ENCODE results near the gene BTRC. TPM values are rescaled to one million over a fixed set of nuclear protein-coding genes. Genes with fewer than 3 reads are reported as not detected.
"Not testable (repeated sequence)": the region's sequence is repeated elsewhere in the genome, so short reads cannot be mapped to it uniquely, and the experiment has no call there.

BTRC gene
- total and polyA plus RNA-seq, 4 donors: 3.1 to 16.4 (median 9.3) TPM

GRCh38 chr10:101385866-101386658, 32.1 kb downstream of the BTRC start:
- Histone ChIP-seq H3K27me3 (ENCODE audit: control insufficient read depth in 3 of 3, insufficient read depth in 3 of 3, low read length in 2 of 3) (no peaks in the 10 kb centered on the region), H3K27ac (ENCODE audit: low read depth in 1 of 2, low read length in 1 of 2) (peak overlapping the region in 1 of 2 donors; percentile 70), H3K36me3 (ENCODE audit: control insufficient read depth in 4 of 4, insufficient read depth in 4 of 4, low read length in 4 of 4) (peaks cover 0 to 7% (median 0%) of the 10 kb centered on the region in 4 donors), H3K9me3 (ENCODE audit: control insufficient read depth in 4 of 4, insufficient read depth in 3 of 4, low read length in 3 of 4) (no peaks in the 10 kb centered on the region), H3K4me3 (no peak overlapping the region), H3K9ac (ENCODE audit: insufficient read depth in 1 of 2, low read length in 2 of 2) (no peak overlapping the region), H3K4me1 (ENCODE audit: control insufficient read depth in 5 of 5, insufficient read depth in 5 of 5, low read length in 5 of 5) (peaks cover 0 to 6% (median 0%) of the 10 kb centered on the region in 5 donors)
- DNase-seq (no peak), ATAC-seq (ENCODE audit: insufficient read depth, low FRiP score) (no peak)
- no peak for TF ChIP-seq CTCF (IDR thresholded peaks at IDR 0.05; ENCODE audit: control extremely low read depth, extremely low read depth)
- 93 to 96% methylated on average over 1 of the region's 1 CpG for WGBS, 2 donors

- ATAC-seq (ENCODE audit: insufficient read depth, low FRiP score) (no peak), DNase-seq (no peak)
- no peak for TF ChIP-seq CTCF (IDR thresholded peaks at IDR 0.05; ENCODE audit: control extremely low read depth, extremely low read depth)
- H3K4me1 ChIP-seq (ENCODE audit: control insufficient read depth in 5 of 5, insufficient read depth in 5 of 5, low read length in 5 of 5): peaks cover 0 to 6% (median 0%) of the 10 kb centered on the region in 5 donors
- 91 to 92% methylated on average over 4 of the region's 4 CpGs for WGBS, 2 donors
- H3K27ac ChIP-seq (ENCODE audit: low read depth in 1 of 2, low read length in 1 of 2): peak overlapping the region in 1 of 2 donors; percentile 66
- peaks cover 0 to 7% (median 0%) of the 10 kb centered on the region in 4 donors for H3K36me3 ChIP-seq (ENCODE audit: control insufficient read depth in 4 of 4, insufficient read depth in 4 of 4, low read length in 4 of 4)
- no peaks in the 10 kb centered on the region for H3K27me3 ChIP-seq (ENCODE audit: control insufficient read depth in 3 of 3, insufficient read depth in 3 of 3, low read length in 2 of 3)
- H3K9ac ChIP-seq (ENCODE audit: insufficient read depth in 1 of 2, low read length in 2 of 2): no peak overlapping the region
- H3K4me3 ChIP-seq: no peak overlapping the region
- no peaks in the 10 kb centered on the region for H3K9me3 ChIP-seq (ENCODE audit: control insufficient read depth in 4 of 4, insufficient read depth in 3 of 4, low read length in 3 of 4)
Measured at GRCh38 chr10:101386659-101387259, 32.8 kb downstream of the BTRC start.

GRCh38 chr10:101388676-101389276, 34.8 kb downstream of the BTRC start:
- TF ChIP-seq CTCF (IDR thresholded peaks at IDR 0.05; ENCODE audit: control extremely low read depth, extremely low read depth): no peak
- 85 to 94% methylated on average over 2 of the region's 2 CpGs for WGBS, 2 donors
- peaks cover 0 to 9% (median 0%) of the 10 kb centered on the region in 5 donors for H3K4me1 ChIP-seq (ENCODE audit: control insufficient read depth in 5 of 5, insufficient read depth in 5 of 5, low read length in 5 of 5)
- H3K4me3 ChIP-seq: no peak overlapping the region
- H3K27me3 ChIP-seq (ENCODE audit: control insufficient read depth in 3 of 3, insufficient read depth in 3 of 3, low read length in 2 of 3): no peaks in the 10 kb centered on the region
- H3K9ac ChIP-seq (ENCODE audit: insufficient read depth in 1 of 2, low read length in 2 of 2): no peak overlapping the region
- ATAC-seq (ENCODE audit: insufficient read depth, low FRiP score) (no peak), DNase-seq (no peak)
- no peak overlapping the region for H3K27ac ChIP-seq (ENCODE audit: low read depth in 1 of 2, low read length in 1 of 2)
- H3K36me3 ChIP-seq (ENCODE audit: control insufficient read depth in 4 of 4, insufficient read depth in 4 of 4, low read length in 4 of 4): peaks cover 0 to 7% (median 0%) of the 10 kb centered on the region in 4 donors
- H3K9me3 ChIP-seq (ENCODE audit: control insufficient read depth in 4 of 4, insufficient read depth in 3 of 4, low read length in 3 of 4): no peaks in the 10 kb centered on the region

- not testable (repeated sequence) for H3K4me1 ChIP-seq (ENCODE audit: control insufficient read depth in 5 of 5, insufficient read depth in 5 of 5, low read length in 5 of 5)
Measured at GRCh38 chr10:101389532-101389931, 35.6 kb downstream of the BTRC start.

More at GRCh38 chr10:101389532-101389931, 35.6 kb downstream of the BTRC start:
- H3K27me3 ChIP-seq (ENCODE audit: control insufficient read depth in 3 of 3, insufficient read depth in 3 of 3, low read length in 2 of 3); H3K27ac ChIP-seq (ENCODE audit: low read depth in 1 of 2, low read length in 1 of 2); H3K9ac ChIP-seq (ENCODE audit: insufficient read depth in 1 of 2, low read length in 2 of 2); H3K9me3 ChIP-seq (ENCODE audit: control insufficient read depth in 4 of 4, insufficient read depth in 3 of 4, low read length in 3 of 4); DNase-seq; H3K4me3 ChIP-seq; ATAC-seq (ENCODE audit: insufficient read depth, low FRiP score); H3K36me3 ChIP-seq (ENCODE audit: control insufficient read depth in 4 of 4, insufficient read depth in 4 of 4, low read length in 4 of 4): not testable (repeated sequence)
- WGBS, 2 donors: 83 to 96% methylated on average over 2 of the region's 2 CpGs

All from lung (tissue), 12 donors.